WTC11 (cell line): ENCODE data around the gene STXBP2. TPM values are rescaled to one million over a fixed set of nuclear protein-coding genes. Genes with fewer than 3 reads are reported as not detected.

Source experiments
- ATAC-seq: fragments of 200-7000 bp; cut with Tn5 transposase; 2 replicates; pipeline ENCODE4 v1.10.0; 2021; ENCODE audit warnings: mild to moderate bottlenecking, moderate library complexity
- CTCF ChIA-PET: fragments of 300-600 bp; sonication (Branson Sonifier 250); formaldehyde crosslinking; loops from one replicate; lab custom pipeline; 2021; ENCODE audit warnings: antibody characterized with exemption; lab: Charles Lee
- POLR2A ChIA-PET: fragments of 350-600 bp; sonication (Branson Sonifier 250); formaldehyde crosslinking; loops from one replicate; lab custom pipeline; 2021; ENCODE audit warnings: antibody characterized with exemption; lab: Charles Lee
- DNase-seq: peaks from one replicate; pipeline ENCODE4 v3.0.0; 2021; ENCODE audit warnings: low spot score
- H3K27ac Mint-ChIP-seq: 2 replicates; pipeline ENCODE4 v1.8.0; 2021; ENCODE audit warnings: mixed read lengths
- H3K27me3 Mint-ChIP-seq: 2 replicates; pipeline ENCODE4 v1.8.0; 2021; ENCODE audit warnings: low read depth, mild to moderate bottlenecking, moderate library complexity, mixed read lengths
- H3K36me3 Mint-ChIP-seq: 2 replicates; pipeline ENCODE4 v1.8.0; 2021; ENCODE audit warnings: mixed read lengths
- H3K4me1 Mint-ChIP-seq: 2 replicates; pipeline ENCODE4 v1.8.0; 2022; ENCODE audit warnings: mixed read lengths
- H3K4me3 Mint-ChIP-seq: 2 replicates; pipeline ENCODE4 v1.8.0; 2021; ENCODE audit warnings: mild to moderate bottlenecking, moderate library complexity, mixed read lengths
- H3K9me3 Mint-ChIP-seq: 2 replicates; pipeline ENCODE4 v1.8.0; 2021; ENCODE audit warnings: mixed read lengths
- AFF4 ChIP-seq: sonication (generic); formaldehyde crosslinking; IDR thresholded peaks from 2 replicates; pipeline ENCODE4 v1.8.1; 2023; ENCODE audit warnings: mild to moderate bottlenecking, missing genetic modification reagents, borderline replicate concordance
- AR ChIP-seq: fragments of 250-450 bp; sonication (Bioruptor Pico); IDR thresholded peaks from 2 replicates; pipeline ENCODE4 v1.9.0; 2021; ENCODE audit warnings: mild to moderate bottlenecking
- CDX4 ChIP-seq: fragments of 250-450 bp; sonication (Bioruptor Pico); IDR thresholded peaks from 2 replicates; pipeline ENCODE4 v1.9.0; 2021; ENCODE audit warnings: moderate library complexity, mild to moderate bottlenecking, inconsistent platforms, borderline replicate concordance
- CREB1 ChIP-seq: sonication (generic); formaldehyde crosslinking; IDR thresholded peaks from 2 replicates; pipeline ENCODE4 v1.8.0; 2023; ENCODE audit warnings: mild to moderate bottlenecking, missing genetic modification reagents
- ELF4 ChIP-seq: sonication (generic); formaldehyde crosslinking; IDR thresholded peaks from 2 replicates; pipeline ENCODE4 v1.8.1; 2022; ENCODE audit warnings: low read depth, mild to moderate bottlenecking, moderate library complexity, missing genetic modification reagents
- FOXK1 ChIP-seq: sonication (generic); formaldehyde crosslinking; IDR thresholded peaks from 2 replicates; pipeline ENCODE4 v1.8.0; 2022; ENCODE audit warnings: mild to moderate bottlenecking, moderate library complexity, missing genetic modification reagents
- FOXP4 ChIP-seq: sonication (generic); formaldehyde crosslinking; IDR thresholded peaks from 2 replicates; pipeline ENCODE4 v1.8.0; 2022; ENCODE audit warnings: mild to moderate bottlenecking, missing genetic modification reagents
- HMGA2 ChIP-seq: fragments of 250-450 bp; sonication (Bioruptor Pico); IDR thresholded peaks from 2 replicates; pipeline ENCODE4 v1.4.0; 2021; ENCODE audit warnings: mild to moderate bottlenecking, moderate library complexity
- MAX ChIP-seq: sonication (generic); formaldehyde crosslinking; IDR thresholded peaks from 2 replicates; pipeline ENCODE4 v1.8.0; 2022; ENCODE audit warnings: mild to moderate bottlenecking, missing genetic modification reagents
- MYBL2 ChIP-seq: sonication (generic); formaldehyde crosslinking; IDR thresholded peaks from 2 replicates; pipeline ENCODE4 v1.8.1; 2023; ENCODE audit warnings: mild to moderate bottlenecking, moderate library complexity, missing genetic modification reagents
- NFYB ChIP-seq: sonication (generic); formaldehyde crosslinking; conservative IDR thresholded peaks from 2 replicates; pipeline ENCODE4 v1.8.0; 2022; ENCODE audit warnings: low read depth, missing genetic modification reagents
- SMAD3 ChIP-seq: sonication (generic); formaldehyde crosslinking; IDR thresholded peaks from 2 replicates; pipeline ENCODE4 v1.8.0; 2022; ENCODE audit warnings: missing genetic modification reagents, mild to moderate bottlenecking, borderline replicate concordance
- TEAD1 ChIP-seq: sonication (generic); formaldehyde crosslinking; IDR thresholded peaks from 2 replicates; pipeline ENCODE4 v1.8.0; 2022; ENCODE audit warnings: mild to moderate bottlenecking, missing genetic modification reagents
- ZNF425 ChIP-seq: fragments of 250-450 bp; sonication (Bioruptor Pico); conservative IDR thresholded peaks from 2 replicates; pipeline ENCODE4 v1.9.0; 2021; ENCODE audit warnings: mild to moderate bottlenecking
- ZNF532 ChIP-seq: fragments of 250-450 bp; sonication (Bioruptor Pico); IDR thresholded peaks from 2 replicates; pipeline ENCODE4 v1.9.0; 2021; ENCODE audit warnings: mild to moderate bottlenecking, borderline replicate concordance
- total RNA-seq: library from RNA; stranded (reverse); gene quantifications from 3 replicates; pipeline ENCODE4 v1.2.3, GENCODE V29; 2021

STXBP2 gene
- total RNA-seq, 1 experiment from 2014 or later: 68.9 TPM

- H3K27me3 Mint-ChIP-seq: peaks cover 83% of the 10 kb centered on the region
- ChIA-PET CTCF (interaction anchor here (0.5 to 1.6 kb wide), 7 partner anchors 10 to 275 kb away, joined by 3 to 8 read pairs (median 3); no protein-coding TSS in a partner anchor), POLR2A (no interaction called here)
- no peak overlapping the region for H3K4me3 Mint-ChIP-seq
- TF ChIP-seq MAX: no peak
- TF ChIP-seq NFYB (CRISPR knock-in tag): peak; percentile 55
- DNase-seq (peak; percentile 76), ATAC-seq (peak; percentile 91)
- H3K36me3 Mint-ChIP-seq: no peaks in the 10 kb centered on the region; the same call in 1 of the 2 replicates
- no peak overlapping the region for H3K27ac Mint-ChIP-seq
- H3K4me1 Mint-ChIP-seq: peaks cover 15% of the 10 kb centered on the region
- peaks cover 5% of the 10 kb centered on the region for H3K9me3 Mint-ChIP-seq
These were observed 37.4 kb downstream of the STXBP2 start for GRCh38 chr19:7674010-7675005.

GRCh38 chr19:7676376-7676775 is 39.5 kb downstream of the STXBP2 start:
- ChIA-PET POLR2A (no interaction called here), CTCF (interaction anchor here (1.1 to 1.5 kb wide), 2 partner anchors 108 to 124 kb away, joined by 4 to 5 read pairs; no protein-coding TSS in a partner anchor)
- Mint-ChIP-seq H3K27me3 (peaks cover 70% of the 10 kb centered on the region), H3K4me1 (peaks cover 7% of the 10 kb centered on the region; the same call in 1 of the 2 replicates), H3K36me3 (no peaks in the 10 kb centered on the region; the same call in 1 of the 2 replicates), H3K4me3 (no peak overlapping the region), H3K9me3 (peaks cover 5% of the 10 kb centered on the region), H3K27ac (no peak overlapping the region)
- DNase-seq (no peak), ATAC-seq (no peak)
- no peak for TF ChIP-seq MYBL2 (CRISPR knock-in tag)
- TF ChIP-seq HMGA2: no peak
- no peak for TF ChIP-seq TEAD1
- TF ChIP-seq SMAD3 (CRISPR knock-in tag): no peak
- no peak for TF ChIP-seq FOXP4
- TF ChIP-seq CREB1 (CRISPR knock-in tag): no peak
- TF ChIP-seq ELF4 (CRISPR knock-in tag): no peak
- TF ChIP-seq ZNF532 (CRISPR knock-in tag): no peak
- no peak for TF ChIP-seq AR (CRISPR knock-in tag)
- no peak for TF ChIP-seq AFF4
- no peak for TF ChIP-seq CDX4 (CRISPR knock-in tag)
- TF ChIP-seq ZNF425 (CRISPR knock-in tag): no peak
- TF ChIP-seq FOXK1 (CRISPR knock-in tag): no peak
